HG03571 (cell line): ENCODE measurements around the gene ASCL3.
"Not testable (repeated sequence)": the region's sequence is repeated elsewhere in the genome, so short reads cannot be mapped to it uniquely, and the experiment has no call there.

Experiments used
- ATAC-seq: cut with Tn5 transposase; IDR thresholded peaks from one replicate; pipeline ENCODE4 v1.9.1; 2021; ENCODE audit not compliant: unreplicated experiment

Gene ASCL3

DNA sequence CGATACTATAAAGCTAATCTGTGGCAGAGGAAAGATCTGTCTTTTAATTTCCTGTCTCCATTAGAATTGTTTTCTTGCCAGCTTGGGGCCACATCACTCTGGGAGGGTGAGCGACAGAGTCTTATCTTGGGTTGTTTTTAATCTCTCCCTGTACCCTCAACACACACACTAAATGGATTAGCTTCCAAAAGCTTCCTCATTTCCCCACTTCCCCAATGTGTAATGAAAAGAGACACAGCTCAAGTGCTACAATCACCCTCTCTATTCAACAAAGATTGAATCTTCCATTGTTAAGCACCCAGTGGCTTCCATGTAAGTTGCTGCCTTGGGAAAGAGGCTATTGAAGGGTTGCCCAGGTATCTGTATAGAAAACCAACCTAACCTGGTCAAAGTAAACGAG, 6.1 kb upstream of the ASCL3 start:
- ATAC-seq = no peak

GRCh38 chr11:8947230-8947943, 4.6 kb upstream of the ASCL3 start:
- no peak for ATAC-seq

GRCh38 chr11:8941341-8942103, 1.3 kb downstream of the ASCL3 start:
- ATAC-seq = no peak

DNA sequence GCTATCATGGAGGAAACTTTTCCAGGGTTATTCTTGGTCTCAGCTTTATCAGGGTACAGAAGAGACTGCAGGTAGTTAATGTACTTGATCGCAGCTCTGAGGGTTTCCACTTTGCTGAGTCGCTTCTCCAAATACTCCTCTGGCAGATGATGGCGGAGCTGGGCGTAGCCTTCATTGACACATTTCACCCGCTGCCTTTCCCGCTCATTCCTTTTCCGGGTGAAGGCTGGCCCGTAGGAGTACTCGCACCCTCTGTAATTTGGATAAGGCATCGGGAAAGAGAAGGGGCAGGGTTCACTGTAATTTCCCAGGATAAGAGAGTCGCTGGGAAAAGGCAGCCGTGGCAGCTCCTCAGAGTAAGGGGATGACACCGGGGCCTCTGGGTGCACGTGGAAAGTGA, 5.2 kb downstream of the ASCL3 start:
- no peak for ATAC-seq

DNA sequence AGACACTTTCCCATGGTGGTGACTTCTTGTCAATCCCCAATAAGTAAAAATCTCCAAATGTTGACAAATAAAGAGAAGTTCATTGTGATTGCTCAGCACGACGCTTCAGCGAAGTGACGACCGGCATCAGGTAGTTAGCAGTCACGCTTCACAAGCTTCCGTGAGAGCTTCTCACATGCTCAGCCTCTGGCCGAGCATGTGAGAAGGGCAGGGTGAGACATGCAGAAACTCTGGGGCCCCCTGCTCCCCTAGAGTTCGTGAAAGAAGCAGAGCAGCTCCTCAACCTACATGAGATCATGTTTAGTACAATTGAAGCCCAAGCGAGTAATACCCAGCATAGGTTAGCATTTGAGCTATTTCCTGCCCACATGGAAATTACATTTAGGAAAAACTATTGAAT, 5.7 kb downstream of the ASCL3 start:
- no peak for ATAC-seq

DNA sequence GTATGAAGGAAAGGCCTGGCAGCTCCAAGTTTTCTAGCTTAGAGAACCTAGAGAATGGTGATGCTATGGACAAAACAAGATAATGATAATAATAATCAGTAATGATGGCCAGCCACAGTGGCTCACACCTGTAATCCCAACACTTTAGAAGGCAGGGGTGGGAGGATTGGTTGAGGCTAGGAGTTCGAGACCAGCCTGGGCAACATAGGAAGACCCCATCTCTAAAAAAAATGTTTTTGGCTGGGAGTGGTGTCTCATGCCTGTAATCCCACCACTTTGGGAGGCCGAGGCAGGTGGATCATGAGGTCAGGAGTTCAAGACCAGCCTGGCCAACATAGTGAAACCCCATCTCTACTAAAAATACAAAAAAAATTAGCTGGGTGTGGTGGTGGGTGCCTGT, 7.0 kb downstream of the ASCL3 start:
- not testable (repeated sequence) for ATAC-seq

GRCh38 chr11:8934742-8935488, 7.9 kb downstream of the ASCL3 start:
- no peak for ATAC-seq

DNA sequence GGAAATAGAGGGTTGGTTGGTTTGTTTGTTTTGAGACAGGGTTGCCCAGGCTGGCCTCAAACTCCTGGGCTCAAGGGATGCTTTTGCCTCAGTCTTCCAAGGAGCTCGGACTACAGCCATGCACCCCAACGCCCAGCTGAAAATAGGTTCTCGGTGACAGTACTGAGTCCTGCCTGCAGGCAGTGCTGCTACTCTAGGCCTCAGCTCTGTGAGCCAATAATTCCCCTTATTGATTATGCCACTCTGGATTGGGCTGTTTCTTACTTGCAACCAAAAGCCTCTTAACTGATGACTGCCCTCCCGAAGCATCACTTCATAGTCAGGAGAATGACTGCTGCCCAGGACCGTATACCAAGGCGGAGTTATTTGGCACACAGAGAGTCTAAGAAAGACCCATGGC, 8.9 kb downstream of the ASCL3 start:
- no peak for ATAC-seq

GRCh38 chr11:8932564-8933180, 10.1 kb downstream of the ASCL3 start, which contains the start of gene C11orf16:
TSS of gene C11orf16 (minus strand) at chr11:8932947. CDS start at chr11:8932308, 639 bp downstream.
- ATAC-seq = no peak

DNA sequence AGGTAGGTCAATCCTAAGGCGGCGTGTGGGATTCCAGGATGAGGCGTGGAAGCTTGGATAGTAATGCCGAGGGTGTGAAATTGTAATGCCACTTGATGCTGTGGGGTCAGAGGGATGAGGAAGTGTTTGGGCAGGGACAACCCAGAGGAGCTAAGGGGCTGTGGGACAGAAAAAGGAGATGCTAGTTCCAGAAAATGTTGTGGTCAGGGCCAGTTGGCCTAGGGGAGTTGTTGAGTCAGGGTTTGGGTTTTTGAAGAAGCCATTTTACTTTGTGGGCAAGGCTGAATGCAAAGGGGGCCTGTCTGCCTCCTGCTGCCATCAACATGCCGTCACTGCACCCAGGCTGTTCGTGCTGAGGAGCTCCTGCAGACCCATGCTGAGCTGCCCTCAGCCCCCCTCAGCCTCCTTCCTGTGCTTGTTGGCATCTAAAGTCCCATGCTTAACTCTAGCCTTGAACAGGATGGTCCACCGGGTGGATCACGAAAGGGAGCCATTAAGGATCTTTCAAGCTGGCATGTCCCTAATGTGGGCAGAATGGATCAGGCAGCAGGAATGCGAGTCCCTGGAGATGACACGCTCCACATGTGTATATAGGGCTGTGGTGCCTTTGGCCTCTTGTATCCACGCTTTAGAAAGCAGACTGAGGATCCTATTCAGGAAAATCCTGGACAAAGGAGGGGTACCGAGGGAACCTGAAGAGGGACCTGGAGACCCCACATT, 12.2 kb downstream of the ASCL3 start:
- ATAC-seq = no peak

- no peak for ATAC-seq
Observed at GRCh38 chr11:8928981-8929615, 13.7 kb downstream of the ASCL3 start.

GRCh38 chr11:8928205-8928604, 14.6 kb downstream of the ASCL3 start:
- no peak for ATAC-seq

- no peak for ATAC-seq
Observed at GRCh38 chr11:8927233-8927632, 15.6 kb downstream of the ASCL3 start.

- ATAC-seq = no peak
Observed at GRCh38 chr11:8926236-8926635, 16.6 kb downstream of the ASCL3 start.

DNA sequence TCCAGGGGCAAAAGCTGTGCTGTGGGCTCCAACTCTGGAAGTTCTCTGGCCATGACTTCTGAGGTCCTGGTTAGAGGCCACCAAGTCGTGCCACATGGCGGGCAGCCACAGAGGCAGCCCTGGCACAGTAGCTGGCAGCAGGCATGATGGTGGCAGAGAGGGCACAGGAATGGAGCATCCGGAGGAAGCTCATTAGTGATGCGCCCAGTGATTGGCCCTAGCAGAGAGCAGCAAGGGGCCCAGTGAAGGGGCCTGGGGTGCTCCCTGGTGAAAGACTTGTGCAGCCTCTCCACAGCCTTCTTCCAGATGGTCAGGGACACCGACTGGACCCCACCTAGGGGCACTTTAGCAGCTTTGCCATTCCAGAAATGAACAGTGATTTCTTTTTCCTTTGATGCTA, 17.1 kb downstream of the ASCL3 start:
- no peak for ATAC-seq

- no peak for ATAC-seq
Observed at GRCh38 chr11:8922691-8923090, 20.1 kb downstream of the ASCL3 start.

DNA sequence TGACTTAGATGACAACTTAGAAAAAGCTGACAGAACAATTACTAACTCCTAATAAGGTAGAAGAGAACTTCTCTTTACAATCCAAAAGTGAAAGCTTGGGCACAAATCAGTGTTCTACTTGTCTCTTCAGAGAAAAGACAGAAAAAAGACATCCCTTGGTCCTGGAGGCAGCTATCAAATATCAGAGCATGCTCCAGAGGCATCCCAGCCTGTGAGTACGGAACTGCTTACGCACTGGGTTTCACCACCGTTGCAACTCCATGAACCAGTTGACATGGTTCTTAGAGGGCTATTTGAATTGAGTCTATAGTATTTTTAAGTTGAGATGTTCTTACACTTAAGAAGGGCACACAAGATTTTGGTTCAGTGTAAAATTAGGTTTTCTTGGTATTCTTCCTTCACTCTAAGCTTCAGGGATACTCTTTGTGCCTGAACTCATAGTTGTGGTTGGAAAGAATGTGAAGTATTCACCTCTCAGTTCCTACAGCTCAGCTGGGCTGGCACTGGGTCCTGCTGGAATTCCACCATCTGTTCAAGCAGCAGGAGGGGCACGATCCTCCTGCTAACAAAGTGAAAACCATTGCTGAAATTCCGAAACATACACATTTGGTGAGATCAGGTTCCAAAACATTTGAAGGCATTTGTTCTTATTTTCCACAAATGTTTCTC, 25.5 kb downstream of the ASCL3 start:
- ATAC-seq = no peak

- no peak for ATAC-seq
Observed at GRCh38 chr11:8914661-8915018, 28.2 kb downstream of the ASCL3 start.

- no peak for ATAC-seq
Observed at GRCh38 chr11:8913961-8914660, 28.7 kb downstream of the ASCL3 start.
